Measurements from ENCODE around the gene CDH24.

GRCh38 chr14:23099212-23099861 lies 42.0 kb upstream of the CDH24 start:
- TF ChIP-seq CTCF (IDR thresholded peaks at IDR 0.05; ENCODE audit: low read length): no peak
- no peak for TF ChIP-seq EZH2 (IDR thresholded peaks at IDR 0.05; ENCODE audit: borderline replicate concordance, low read length)
